Measurements from ENCODE around the gene FLACC1.
"Not testable (repeated sequence)": the region's sequence is repeated elsewhere in the genome, so short reads cannot be mapped to it uniquely, and the experiment has no call there.

The FLACC1 gene

DNA sequence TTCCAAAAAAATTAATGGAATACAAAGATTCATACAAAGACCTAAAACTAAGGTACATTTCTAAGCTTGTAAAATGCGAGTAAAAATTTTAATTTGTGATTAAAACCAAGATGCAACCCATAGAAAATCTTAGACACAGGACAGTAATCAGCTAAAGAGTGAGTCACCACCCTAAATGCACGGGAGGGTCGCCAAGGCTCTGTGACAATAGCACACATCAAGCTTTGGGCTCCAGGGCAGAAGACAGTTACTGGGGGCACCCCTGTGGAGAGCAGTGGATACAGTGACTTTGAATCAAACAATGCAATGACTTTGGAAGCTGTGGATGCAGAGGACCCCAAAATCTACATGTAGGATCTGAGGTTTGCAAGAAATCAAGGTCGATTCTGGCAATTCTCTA lies 7.5 kb downstream of the FLACC1 start:
- no peak for DNase-seq (ENCODE audit: low spot score)

GRCh38 chr2:201348758-201349157 lies 8.4 kb downstream of the FLACC1 start:
- no peak for DNase-seq (ENCODE audit: low spot score)

- DNase-seq (ENCODE audit: low spot score), result no peak
Observed at GRCh38 chr2:201347138-201347537, 10.0 kb downstream of the FLACC1 start.

- DNase-seq (ENCODE audit: low spot score), result no peak
Observed at GRCh38 chr2:201345625-201346213, 11.4 kb downstream of the FLACC1 start.

DNA sequence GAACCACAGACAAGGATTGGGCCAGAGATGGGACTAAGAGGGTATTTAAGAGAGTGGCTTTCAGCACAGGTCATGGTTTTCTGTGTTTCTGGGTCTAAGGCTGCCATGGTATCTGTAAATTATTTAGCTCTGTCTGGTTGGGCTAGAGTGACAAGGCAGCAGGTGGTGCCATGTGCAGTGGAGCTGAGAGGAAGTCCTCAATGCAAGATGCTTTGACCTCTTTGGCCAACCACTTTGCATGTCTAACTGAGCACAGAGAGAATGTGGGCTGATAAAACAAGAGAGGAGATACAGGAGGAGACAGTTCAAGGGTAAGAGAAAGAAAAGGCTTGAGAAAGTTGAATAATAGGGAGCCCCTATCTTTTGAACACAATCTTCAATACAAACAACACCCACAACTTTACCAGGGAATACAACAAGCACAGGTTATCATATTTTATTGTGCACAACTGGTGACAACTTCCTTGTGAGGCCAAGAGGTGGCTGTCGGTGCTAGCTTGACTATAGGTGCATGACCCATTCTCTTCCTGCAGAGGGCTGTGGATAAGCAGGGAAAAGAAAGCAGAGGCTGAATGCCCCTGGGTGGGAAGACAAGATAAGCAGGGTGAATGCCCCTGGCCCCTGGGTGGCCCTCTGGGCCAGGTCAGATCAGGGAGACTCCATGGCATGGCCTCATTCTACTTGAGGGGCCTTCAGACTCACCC lies 12.3 kb downstream of the FLACC1 start:
- DNase-seq (ENCODE audit: low spot score), result no peak

- no peak for DNase-seq (ENCODE audit: low spot score)
Observed at GRCh38 chr2:201343559-201343958, 13.6 kb downstream of the FLACC1 start.

DNA sequence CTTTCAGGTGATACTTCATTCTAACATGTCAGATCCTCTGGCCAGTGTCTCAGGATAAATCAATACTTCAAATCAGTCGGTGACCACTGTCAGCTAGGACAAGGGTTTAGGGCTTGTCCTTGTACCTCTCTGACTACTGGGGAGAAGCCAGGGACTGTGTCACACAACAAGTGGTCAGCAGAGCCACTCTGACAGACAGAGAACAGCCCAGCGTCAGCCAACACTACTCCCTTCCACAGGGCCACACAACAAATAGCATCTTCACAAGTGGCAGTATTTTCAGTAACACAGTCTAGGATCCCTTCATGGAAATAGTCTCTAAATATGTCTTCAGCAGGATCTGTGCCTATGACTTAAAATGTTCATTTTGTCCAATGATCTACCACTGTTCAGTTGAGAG lies 14.2 kb downstream of the FLACC1 start:
- DNase-seq (ENCODE audit: low spot score), result no peak

GRCh38 chr2:201329409-201329808 lies 27.7 kb downstream of the FLACC1 start:
- no peak for DNase-seq (ENCODE audit: low spot score)

GRCh38 chr2:201327678-201328077 lies 29.5 kb downstream of the FLACC1 start:
- no peak for DNase-seq (ENCODE audit: low spot score)

- DNase-seq (ENCODE audit: low spot score), result no peak
Observed at GRCh38 chr2:201322772-201323171, 34.4 kb downstream of the FLACC1 start.

DNA sequence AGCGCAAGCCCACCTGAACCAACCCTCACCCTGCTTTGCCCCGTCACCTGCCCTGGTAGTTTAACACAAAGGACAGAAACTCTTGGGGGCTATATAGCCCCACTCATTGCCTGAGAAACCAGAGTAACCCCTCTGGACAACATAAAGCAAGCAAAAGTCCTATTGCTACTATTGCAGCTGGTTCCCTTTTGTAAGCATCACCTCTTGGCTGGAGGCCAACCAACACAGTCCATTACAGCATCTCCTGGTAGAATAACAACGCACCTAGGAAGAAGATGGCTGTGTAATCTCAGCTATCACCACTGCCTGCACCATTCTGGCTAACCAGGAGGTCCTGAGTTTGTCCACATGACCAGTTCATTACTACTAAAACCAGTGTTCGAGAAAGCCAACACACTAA lies 36.4 kb downstream of the FLACC1 start:
- DNase-seq (ENCODE audit: low spot score), result no peak

DNA sequence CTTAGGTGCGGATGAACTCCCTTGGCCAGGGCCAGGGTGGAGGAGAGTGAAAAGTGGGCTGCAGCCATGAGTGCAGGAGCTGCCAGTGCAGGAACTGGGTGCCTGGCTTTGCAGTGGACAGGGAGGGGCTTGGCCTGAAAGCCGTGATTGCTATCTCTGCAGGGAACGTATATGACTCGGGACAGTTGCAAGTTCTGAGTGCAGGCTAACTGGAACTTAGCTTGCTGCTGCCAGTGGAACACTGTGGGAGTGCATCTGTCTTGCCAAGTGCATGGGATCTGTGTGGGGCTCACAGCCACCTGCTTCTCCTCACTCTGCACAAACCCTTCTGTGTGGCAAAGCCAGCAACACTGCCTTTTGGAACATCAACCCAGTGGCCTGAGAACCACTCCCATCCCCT lies 36.9 kb downstream of the FLACC1 start:
- no peak for DNase-seq (ENCODE audit: low spot score)

DNA sequence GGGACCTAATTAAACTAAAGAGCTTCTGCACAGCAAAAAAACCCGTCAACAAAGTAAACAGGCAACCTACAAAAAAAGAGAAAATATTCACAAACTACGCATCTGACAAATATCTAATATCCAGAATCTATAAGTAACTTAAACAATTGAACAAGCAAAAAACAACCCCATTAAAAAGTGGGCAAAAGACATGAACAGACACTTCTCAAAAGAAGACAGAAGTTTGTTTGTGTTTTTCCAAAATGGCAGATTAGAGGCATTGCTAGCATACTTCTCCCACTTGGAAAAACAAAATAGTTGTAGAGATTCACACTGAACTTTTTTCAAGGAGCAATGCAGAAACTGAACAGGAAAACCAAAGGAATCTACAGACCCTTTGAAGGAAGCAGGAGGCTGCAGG lies 37.6 kb downstream of the FLACC1 start:
- DNase-seq (ENCODE audit: low spot score), result no peak

DNA sequence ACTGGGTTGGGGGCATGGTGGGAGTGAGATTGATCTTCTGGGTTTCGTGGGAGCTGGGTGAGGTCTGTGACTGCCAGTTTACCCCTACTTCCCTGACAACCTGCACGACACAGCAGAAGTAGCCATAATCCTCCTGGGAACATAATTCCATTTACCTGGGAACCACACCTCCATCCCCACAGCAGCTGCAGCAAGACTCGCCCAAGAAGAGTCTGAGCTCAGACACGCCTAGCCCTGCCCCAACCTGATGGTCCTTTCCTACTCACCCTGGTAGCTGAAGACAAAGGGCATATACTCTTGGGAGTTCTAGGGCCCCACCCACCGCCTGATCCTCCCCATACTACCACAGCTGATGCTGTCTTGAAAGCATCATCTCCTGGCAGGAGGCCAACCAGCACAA lies 43.8 kb downstream of the FLACC1 start:
- DNase-seq (ENCODE audit: low spot score), result no peak

- DNase-seq (ENCODE audit: low spot score), result no peak
Observed at GRCh38 chr2:201308914-201309313, 48.2 kb downstream of the FLACC1 start.

DNA sequence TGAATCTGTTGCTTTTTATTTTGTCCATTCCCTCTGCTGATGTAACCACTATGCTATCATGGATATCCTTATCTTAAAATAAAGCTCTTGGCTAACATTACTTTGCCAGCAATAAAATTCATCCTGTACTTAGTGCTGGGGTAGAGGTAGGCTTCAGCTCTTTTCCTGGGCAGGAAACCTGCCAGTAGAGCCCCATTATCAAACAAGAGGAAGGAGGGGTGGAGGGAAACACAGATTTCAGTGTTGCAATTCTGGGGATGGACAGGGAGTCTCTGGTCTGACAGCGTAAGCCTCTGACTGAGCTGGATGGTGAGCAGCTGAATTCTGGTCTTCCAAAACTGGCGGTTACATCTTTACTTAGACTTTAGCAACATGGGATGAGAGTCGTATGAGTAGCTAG lies 49.3 kb downstream of the FLACC1 start:
- no peak for DNase-seq (ENCODE audit: low spot score)

DNA sequence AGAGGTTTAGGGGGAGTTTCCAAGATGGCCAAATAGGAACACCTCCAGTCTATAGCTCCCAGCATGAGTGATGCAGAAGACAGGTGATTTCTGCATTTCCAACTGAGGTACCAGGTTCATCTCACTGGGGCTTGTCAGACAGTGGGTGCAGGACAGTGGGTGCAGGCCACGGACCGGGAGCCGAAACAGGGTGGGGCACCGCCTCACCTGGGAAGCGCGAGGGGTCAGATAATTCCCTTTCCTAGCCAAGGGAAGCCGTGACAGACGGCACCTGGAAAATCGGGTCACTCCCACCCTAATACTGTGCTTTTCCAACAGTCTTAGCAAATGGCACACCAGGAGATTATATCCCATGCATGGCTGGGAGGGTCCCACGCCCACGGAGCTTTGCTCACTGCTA lies 57.2 kb downstream of the FLACC1 start:
- not testable (repeated sequence) for DNase-seq (ENCODE audit: low spot score)

- DNase-seq (ENCODE audit: low spot score), result no peak
Observed at GRCh38 chr2:201298462-201299052, 58.6 kb downstream of the FLACC1 start.

DNA sequence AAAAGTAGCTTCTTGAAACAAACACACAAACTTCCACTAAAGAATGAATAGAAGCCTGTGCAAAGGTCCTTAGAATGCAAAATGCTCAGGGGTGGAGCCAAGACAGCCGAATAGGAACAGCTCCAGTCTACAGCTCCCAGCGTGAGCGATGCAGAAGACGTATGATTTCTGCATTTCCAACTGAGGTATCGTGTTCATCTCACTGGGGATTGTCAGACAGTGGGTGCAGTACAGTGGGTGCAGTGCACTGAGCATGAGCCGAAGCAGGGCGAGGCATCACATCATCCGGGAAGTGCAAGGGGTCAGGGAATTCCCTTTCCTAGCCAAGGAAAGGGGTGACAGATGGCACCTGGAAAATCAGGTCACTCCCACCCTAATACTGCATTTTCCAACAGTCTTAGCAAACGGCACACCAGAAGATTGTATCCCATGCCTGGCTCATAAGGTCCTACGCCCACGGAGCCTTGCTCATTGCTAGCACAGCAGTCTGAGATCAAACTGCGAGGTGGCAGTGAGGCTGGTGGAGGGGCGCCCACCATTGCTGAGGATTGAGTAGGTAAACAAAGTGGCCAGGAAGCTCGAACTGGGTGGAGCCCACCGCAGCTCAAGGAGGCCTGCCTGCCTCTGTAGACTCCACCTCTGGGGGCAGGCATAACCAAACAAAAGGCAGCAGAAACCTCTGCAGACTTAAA lies 66.5 kb downstream of the FLACC1 start:
- not testable (repeated sequence) for DNase-seq (ENCODE audit: low spot score)

- no peak for DNase-seq (ENCODE audit: low spot score)
Observed at GRCh38 chr2:201285499-201285898, 71.6 kb downstream of the FLACC1 start.

DNA sequence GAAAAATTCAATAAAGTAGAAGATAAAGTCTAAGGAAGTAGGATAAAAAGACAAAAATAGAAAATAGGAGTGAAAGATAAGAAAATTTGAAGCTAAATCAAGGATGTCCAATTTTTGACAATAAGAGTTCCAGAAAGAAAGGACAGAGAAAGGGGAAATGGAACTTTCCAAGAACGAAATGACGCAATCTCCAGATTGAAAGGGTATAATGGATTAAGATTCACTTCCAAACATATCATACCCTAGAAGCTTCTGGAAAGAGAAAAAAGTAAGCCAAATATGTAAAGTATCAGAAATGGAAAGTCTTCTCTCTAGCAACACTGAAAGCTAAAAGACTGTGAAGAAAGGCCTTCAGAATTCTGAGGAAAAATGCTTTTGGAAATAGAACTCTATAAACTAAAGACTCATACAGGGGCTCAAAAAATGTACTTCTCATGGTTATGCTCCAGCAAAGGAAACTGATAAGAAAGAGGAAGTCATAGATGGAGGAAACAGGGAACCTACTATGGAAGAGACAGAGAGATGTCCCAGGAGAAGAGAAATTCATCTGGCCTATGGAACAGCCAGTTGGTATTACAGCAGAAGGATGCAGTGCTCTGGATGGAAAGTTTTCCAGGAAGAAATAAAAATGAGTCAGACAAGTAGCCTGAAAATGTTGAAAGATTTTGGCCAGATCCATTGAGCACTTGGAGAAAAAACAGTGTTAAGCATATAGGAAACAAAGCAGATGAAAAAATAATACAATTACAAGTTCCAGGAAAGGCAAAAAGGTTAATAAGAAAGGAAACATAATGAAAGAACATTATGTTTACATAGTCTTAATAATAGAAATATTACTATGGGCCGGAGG lies 76.7 kb downstream of the FLACC1 start:
- DNase-seq (ENCODE audit: low spot score), result no peak

- no peak for DNase-seq (ENCODE audit: low spot score)
Observed at GRCh38 chr2:201279079-201279478, 78.1 kb downstream of the FLACC1 start.
